Esophagus squamous epithelium (tissue), 4 donors: ENCODE data around the gene OSBPL10.

ENCODE experiments used
- CTCF ChIP-seq, 6 experiments: fragments of 450-650 bp in 4 of 6; fragments of 200-600 bp in 2 of 6; sonication (generic) in 2 of 6; IDR thresholded peaks; one replicate each; pipeline ENCODE4 v1.5.1; 2016 to 2019; ENCODE audit warnings: antibody characterized with exemption in 6 of 6, mild to moderate bottlenecking in 4 of 6, moderate library complexity in 4 of 6
- POLR2A ChIP-seq, 4 donors: fragments of 450-650 bp; IDR thresholded peaks; one replicate each; pipeline ENCODE4 v1.6.1; 2017; ENCODE audit warnings: antibody characterized with exemption in 4 of 4, mild to moderate bottlenecking in 4 of 4, moderate library complexity in 3 of 4

- TF ChIP-seq POLR2A (IDR thresholded peaks at IDR 0.05) (no peak), CTCF (IDR thresholded peaks at IDR 0.05) (no peak)
Observed at GRCh38 chr3:31710123-31710803, 270.8 kb downstream of the OSBPL10 start.
